ENCODE results near the gene C2orf42.

The C2orf42 gene

DNA sequence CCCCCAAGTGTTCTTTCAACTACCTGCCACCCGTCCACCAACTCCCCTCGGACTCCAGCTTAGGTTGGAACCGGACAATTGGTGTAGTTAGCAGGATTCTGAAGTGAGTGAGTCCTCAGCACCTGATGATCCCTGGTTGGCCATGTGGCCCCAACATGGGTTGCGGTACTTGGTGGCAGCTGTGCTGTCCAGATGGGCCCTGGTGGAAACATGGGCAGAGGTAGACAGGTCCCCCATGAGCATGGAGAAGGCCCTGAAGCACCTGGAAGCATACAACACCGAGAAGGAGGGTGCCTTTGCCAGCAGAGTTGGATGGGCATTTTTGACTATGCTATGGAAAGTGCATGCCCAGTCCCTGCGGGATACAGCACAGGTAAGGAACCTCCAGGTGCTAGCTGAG, 11.0 kb upstream of the C2orf42 start:
- H3K4me3 ChIP-seq (ENCODE audit: low read depth, low read length): no peak overlapping the region
- no peak for TF ChIP-seq POLR2A (IDR thresholded peaks at IDR 0.05; ENCODE audit: extremely low read depth, insufficient read length)
- TF ChIP-seq, protein P1, sequence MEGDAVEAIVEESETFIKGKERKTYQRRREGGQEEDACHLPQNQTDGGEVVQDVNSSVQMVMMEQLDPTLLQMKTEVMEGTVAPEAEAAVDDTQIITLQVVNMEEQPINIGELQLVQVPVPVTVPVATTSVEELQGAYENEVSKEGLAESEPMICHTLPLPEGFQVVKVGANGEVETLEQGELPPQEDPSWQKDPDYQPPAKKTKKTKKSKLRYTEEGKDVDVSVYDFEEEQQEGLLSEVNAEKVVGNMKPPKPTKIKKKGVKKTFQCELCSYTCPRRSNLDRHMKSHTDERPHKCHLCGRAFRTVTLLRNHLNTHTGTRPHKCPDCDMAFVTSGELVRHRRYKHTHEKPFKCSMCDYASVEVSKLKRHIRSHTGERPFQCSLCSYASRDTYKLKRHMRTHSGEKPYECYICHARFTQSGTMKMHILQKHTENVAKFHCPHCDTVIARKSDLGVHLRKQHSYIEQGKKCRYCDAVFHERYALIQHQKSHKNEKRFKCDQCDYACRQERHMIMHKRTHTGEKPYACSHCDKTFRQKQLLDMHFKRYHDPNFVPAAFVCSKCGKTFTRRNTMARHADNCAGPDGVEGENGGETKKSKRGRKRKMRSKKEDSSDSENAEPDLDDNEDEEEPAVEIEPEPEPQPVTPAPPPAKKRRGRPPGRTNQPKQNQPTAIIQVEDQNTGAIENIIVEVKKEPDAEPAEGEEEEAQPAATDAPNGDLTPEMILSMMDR (IDR thresholded peaks at IDR 0.05; ENCODE audit: low read depth, low read length): no peak
- TF ChIP-seq MAX (IDR thresholded peaks at IDR 0.05; ENCODE audit: low read depth, low read length): no peak
- TF ChIP-seq MYC (IDR thresholded peaks at IDR 0.05; ENCODE audit: low read depth, low read length): no peak
- DNase-seq (ENCODE audit: low read depth): no peak

DNA sequence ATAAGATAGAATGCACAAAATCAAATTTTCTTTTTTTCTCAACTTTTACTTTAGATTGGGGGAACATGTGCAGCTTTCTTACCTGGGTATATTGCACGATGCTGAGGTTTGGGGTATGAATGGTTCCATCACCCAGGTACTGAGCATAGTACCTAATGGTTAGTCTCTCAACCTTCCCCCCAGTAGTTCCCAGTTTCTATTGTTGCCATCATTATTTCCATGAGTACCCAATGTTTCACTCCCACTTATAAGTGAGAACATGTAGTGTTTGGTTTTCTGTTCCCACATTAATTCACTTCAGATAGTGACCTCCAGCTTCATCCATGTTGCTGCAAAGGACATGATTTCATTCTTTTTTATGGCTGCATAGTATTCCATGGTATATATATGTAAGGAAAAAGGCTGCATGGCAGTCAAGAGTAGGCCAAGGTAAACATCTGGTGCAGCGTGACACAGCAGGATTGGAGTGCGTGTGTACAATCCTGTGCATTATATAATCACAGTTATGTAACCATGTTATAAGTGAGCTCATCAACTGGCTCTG, 10.5 kb upstream of the C2orf42 start:
- no peak overlapping the region for H3K4me3 ChIP-seq (ENCODE audit: low read depth, low read length)
- no peak for DNase-seq (ENCODE audit: low read depth)
- no peak for TF ChIP-seq MAX (IDR thresholded peaks at IDR 0.05; ENCODE audit: low read depth, low read length)
- no peak for TF ChIP-seq MYC (IDR thresholded peaks at IDR 0.05; ENCODE audit: low read depth, low read length)
- no peak for TF ChIP-seq POLR2A (IDR thresholded peaks at IDR 0.05; ENCODE audit: extremely low read depth, insufficient read length)
- TF ChIP-seq, protein P1 (IDR thresholded peaks at IDR 0.05; ENCODE audit: low read depth, low read length): no peak

- no peak overlapping the region for H3K4me3 ChIP-seq (ENCODE audit: low read depth, low read length)
- peak; percentile 34 for DNase-seq (ENCODE audit: low read depth)
- TF ChIP-seq POLR2A (IDR thresholded peaks at IDR 0.05; ENCODE audit: extremely low read depth, insufficient read length): no peak
- TF ChIP-seq, protein P1 (IDR thresholded peaks at IDR 0.05; ENCODE audit: low read depth, low read length): peak; percentile 19
Measured at GRCh38 chr2:70199320-70199864, 8.6 kb upstream of the C2orf42 start.

DNA sequence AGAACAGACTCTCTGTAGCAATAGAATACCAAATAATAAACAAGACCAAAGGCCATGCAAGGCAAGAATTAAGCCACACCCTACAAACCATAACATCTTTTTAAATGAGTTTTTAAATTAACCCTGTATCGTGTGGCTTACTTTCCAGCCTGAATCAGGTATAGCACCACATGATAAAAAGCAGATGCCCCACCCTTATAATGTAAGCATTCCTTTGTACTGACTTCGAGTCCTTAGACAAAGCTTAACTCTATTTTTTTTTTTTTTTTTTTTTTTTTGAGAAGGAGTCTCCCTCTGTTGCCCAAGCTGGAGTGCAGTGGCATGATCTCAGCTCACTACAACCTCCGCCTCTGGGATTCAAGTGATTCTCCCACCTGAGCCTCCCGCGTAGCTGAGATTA, 1.7 kb upstream of the C2orf42 start:
- H3K4me3 ChIP-seq (ENCODE audit: low read depth, low read length): no peak overlapping the region
- no peak for TF ChIP-seq MYC (IDR thresholded peaks at IDR 0.05; ENCODE audit: low read depth, low read length)
- TF ChIP-seq, protein P1 (IDR thresholded peaks at IDR 0.05; ENCODE audit: low read depth, low read length): no peak
- TF ChIP-seq POLR2A (IDR thresholded peaks at IDR 0.05; ENCODE audit: extremely low read depth, insufficient read length): no peak
- no peak for TF ChIP-seq MAX (IDR thresholded peaks at IDR 0.05; ENCODE audit: low read depth, low read length)
- no peak for DNase-seq (ENCODE audit: low read depth)

DNA sequence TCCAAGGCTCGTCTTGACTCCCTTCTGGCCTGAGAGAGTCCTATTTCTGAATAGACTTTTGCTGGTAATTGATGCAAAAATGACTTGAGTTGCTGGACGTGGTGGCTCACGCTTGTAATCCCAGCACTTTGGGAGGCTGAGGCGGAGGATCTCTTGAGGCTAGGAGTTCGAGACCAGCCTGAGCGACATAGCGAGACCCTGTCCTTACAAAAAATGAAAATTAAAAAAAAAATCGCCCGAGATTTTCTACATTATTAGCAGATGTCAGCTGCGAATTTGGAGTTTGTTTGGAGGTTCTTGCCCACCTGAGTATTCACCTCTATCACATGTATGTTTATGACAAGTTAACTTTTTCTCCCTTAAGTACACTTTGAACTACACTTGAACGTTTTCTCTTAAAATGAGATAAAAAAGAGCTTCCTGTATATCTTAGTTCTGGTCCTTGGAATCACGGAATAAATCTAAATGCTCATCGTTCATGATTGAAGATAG, 471 bp upstream of the C2orf42 start:
- TF ChIP-seq MYC (IDR thresholded peaks at IDR 0.05; ENCODE audit: low read depth, low read length): no peak
- no peak for TF ChIP-seq MAX (IDR thresholded peaks at IDR 0.05; ENCODE audit: low read depth, low read length)
- TF ChIP-seq, protein P1 (IDR thresholded peaks at IDR 0.05; ENCODE audit: low read depth, low read length): no peak
- TF ChIP-seq POLR2A (IDR thresholded peaks at IDR 0.05; ENCODE audit: extremely low read depth, insufficient read length): no peak
- DNase-seq (ENCODE audit: low read depth): no peak
- H3K4me3 ChIP-seq (ENCODE audit: low read depth, low read length): peak overlapping the region; percentile 91

Data from NB4 (cell line).